ENCODE results near the gene PLK3. TPM values are rescaled to one million over a fixed set of nuclear protein-coding genes. Genes with fewer than 3 reads are reported as not detected.

Gene PLK3
- total and polyA plus RNA-seq, 2 of the 4 experiments (the other 2 are of a cell fraction): 15.8 to 51.6 TPM

DNA sequence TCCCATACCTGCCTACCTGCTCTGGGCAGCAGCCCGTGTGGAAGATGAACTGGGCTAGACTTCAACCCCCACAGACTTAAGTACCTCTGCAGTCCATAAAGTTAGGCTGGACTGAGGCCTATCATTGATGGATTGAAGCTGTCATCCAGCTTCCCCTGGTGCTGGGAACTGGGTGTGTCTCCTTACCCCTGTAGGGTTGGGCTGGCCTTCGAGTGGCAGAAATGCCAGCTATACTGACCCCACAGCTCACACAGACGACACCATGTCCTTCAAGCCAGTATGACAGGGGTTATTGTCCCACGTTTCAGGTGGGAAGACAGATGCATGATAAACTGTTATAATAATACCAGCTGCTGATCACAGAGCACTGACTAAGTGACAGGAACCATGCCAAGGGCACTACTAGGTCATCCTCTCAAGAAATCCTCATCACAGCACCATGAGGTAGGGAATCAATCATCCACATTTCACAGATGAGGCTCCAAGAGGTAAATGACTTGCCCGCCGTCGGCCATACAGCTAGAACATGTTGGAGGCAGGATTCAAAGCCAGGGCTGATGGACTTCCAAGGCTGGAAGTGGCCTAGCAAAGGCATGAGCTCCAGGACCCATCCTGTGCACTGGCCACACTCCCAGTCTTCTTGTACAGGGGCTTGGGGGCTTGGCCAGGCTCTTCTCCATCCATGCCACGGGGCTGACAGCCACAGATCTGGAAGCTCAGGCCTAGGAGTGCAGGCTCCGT, 11.9 kb upstream of the PLK3 start, which contains the start of gene BEST4:
BEST4 (minus strand) TSS at position 51 of the 741 bp plus-strand sequence. CDS start 465 bp downstream, outside the sequence.
- Histone ChIP-seq H3K27me3 (ENCODE audit: control insufficient read depth, insufficient read depth, low read length) (peaks cover 2% of the 10 kb centered on the region; the same call in 1 of the 2 replicates), H3K9me3 (ENCODE audit: control insufficient read depth, insufficient read depth, low read length) (no peaks in the 10 kb centered on the region), H3K9ac (ENCODE audit: low read depth, low read length) (no peak within 1 kb of the TSS), H2AK5ac (ENCODE audit: low read depth, low read length) (no peak within 1 kb of the TSS), H4K91ac (ENCODE audit: insufficient read depth, low read depth, low read length) (no peak within 1 kb of the TSS), H3K4me3 (ENCODE audit: insufficient read depth, low read depth, low read length) (no peak within 1 kb of the TSS), H3K4ac (ENCODE audit: low read depth, low read length) (no peak within 1 kb of the TSS), H3K14ac (replicated peaks; ENCODE audit: low read depth, low read length) (no peak within 1 kb of the TSS), H2BK20ac (ENCODE audit: low read depth, low read length) (no peak within 1 kb of the TSS), H2AFZ (replicated peaks; ENCODE audit: low read length, poor library complexity) (peak within 1 kb of the TSS; percentile 4), H3K9me1 (ENCODE audit: insufficient read depth, low read length) (no peaks in the 10 kb centered on the region), H3K36me3 (ENCODE audit: control insufficient read depth, insufficient read depth, low read length) (no peaks in the 10 kb centered on the region), H2BK120ac (ENCODE audit: low read depth, low read length) (no peak within 1 kb of the TSS), H4K20me1 (ENCODE audit: insufficient read depth, low read length) (no peaks in the 10 kb centered on the region), H4K8ac (ENCODE audit: low read depth in 2 of 2, low read length in 2 of 2) (no peak within 1 kb of the TSS; a peak in 1 of 4 replicates), H3K23ac (ENCODE audit: low read depth, low read length) (no peak within 1 kb of the TSS), H2BK5ac (ENCODE audit: low read depth, low read length, poor library complexity, severe bottlenecking) (no peak within 1 kb of the TSS), H3K4me1 (ENCODE audit: control insufficient read depth, insufficient read depth, low read length) (peaks cover 8% of the 10 kb centered on the region; the same call in 1 of the 2 replicates), H2BK15ac (ENCODE audit: low read depth, low read length) (no peak within 1 kb of the TSS), H2AK9ac (replicated peaks; ENCODE audit: low read depth, low read length, poor library complexity) (no peak within 1 kb of the TSS), H4K5ac (ENCODE audit: low read depth, low read length) (no peak within 1 kb of the TSS), H3K18ac (ENCODE audit: low read depth, low read length) (no peak within 1 kb of the TSS), H3K56ac (ENCODE audit: extremely low read depth, insufficient read depth, low read length) (no peak within 1 kb of the TSS), H3K27ac (ENCODE audit: insufficient read depth, low read length) (no peak within 1 kb of the TSS), H3K4me2 (ENCODE audit: low read depth, low read length) (no peak within 1 kb of the TSS), H3K79me1 (ENCODE audit: low read depth in 1 of 2, low read length in 2 of 2) (no peaks in the 10 kb centered on the region)
- no TSS peak for BruUV-seq (replicated peaks)
- intact Hi-C loops (cut with micrococcal nuclease) (no loop called here), dilution Hi-C loops (cut with HindIII; ENCODE audit: low sequenced_read_pairs, unreplicated experiment) (no loop called here), in situ Hi-C loops (cut with MboI; ENCODE audit: low sequenced_read_pairs) (no loop called here)
- WGBS, 2 experiments (ENCODE audit: extremely low coverage in 2 of 2, insufficient read length in 1 of 2): 94% methylated on average over 3 of the region's 9 CpGs; no CpG with 5 or more reads in 1 of the 2 experiments
- ATAC-seq (ENCODE audit: low read depth) (no peak), DNase-seq (no peak)
- ChIA-PET CTCF (no interaction called here), POLR2A (ENCODE audit: unreplicated experiment) (no interaction called here)
- no peak for TF ChIP-seq CEBPB (IDR thresholded peaks at IDR 0.05; ENCODE audit: low read depth, low read length)
- no peak for TF ChIP-seq RCOR1 (IDR thresholded peaks at IDR 0.05; ENCODE audit: insufficient replicate concordance, low read length)
- no peak for TF ChIP-seq BHLHE40 (IDR thresholded peaks at IDR 0.05; ENCODE audit: low read depth, low read length)
- TF ChIP-seq MAFK (IDR thresholded peaks at IDR 0.05; ENCODE audit: low read depth, low read length): no peak
- TF ChIP-seq FOS (IDR thresholded peaks at IDR 0.05; ENCODE audit: low read depth, low read length): no peak
- TF ChIP-seq CHD1 (IDR thresholded peaks at IDR 0.05; ENCODE audit: low read depth, low read length): no peak
- TF ChIP-seq SMC3 (IDR thresholded peaks at IDR 0.05; ENCODE audit: low read depth, low read length): no peak
- no peak for TF ChIP-seq NFE2L2 (IDR thresholded peaks at IDR 0.05; ENCODE audit: low read depth, low read length)
- TF ChIP-seq MAZ (IDR thresholded peaks at IDR 0.05; ENCODE audit: borderline replicate concordance, low read depth, low read length): no peak
